GM23248 (cell line): Measurements from ENCODE around the gene SYNGR1.

Experiments used
- EZH2 ChIP-seq: fragments of 200-600 bp; sonication (generic); IDR thresholded peaks from 2 replicates; pipeline ENCODE4 v1.6.1; 2018; ENCODE audit warnings: antibody characterized with exemption, mild to moderate bottlenecking; ENCODE audit not compliant: insufficient read depth, poor library complexity, severe bottlenecking
- EZH2phosphoT487 ChIP-seq: fragments of 200-600 bp; sonication (generic); IDR thresholded peaks from 2 replicates; pipeline ENCODE4 v1.6.1; 2018; ENCODE audit warnings: antibody characterized with exemption, moderate library complexity, mild to moderate bottlenecking, low read depth; ENCODE audit not compliant: insufficient read depth

DNA sequence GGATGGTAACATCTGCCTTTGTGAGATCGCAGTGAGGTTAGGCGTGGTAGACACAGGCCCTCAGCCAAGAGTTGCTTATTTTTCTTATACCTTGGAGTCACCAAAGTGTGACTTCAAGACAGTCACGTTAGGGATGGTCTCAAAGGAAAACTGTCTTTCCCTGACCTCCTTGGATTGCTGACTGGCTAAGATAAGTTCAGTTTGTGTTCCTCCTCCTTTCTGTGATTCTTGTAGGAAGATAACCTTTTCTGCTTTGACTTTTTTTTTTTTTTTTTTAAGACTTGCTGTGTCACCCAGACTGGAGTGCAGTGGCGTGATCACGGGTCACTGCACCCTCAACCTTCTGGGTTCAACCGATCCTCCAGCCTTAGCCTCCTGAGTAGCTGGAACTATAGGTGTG is 72.9 kb downstream of the SYNGR1 start:
- TF ChIP-seq EZH2phosphoT487 (no peak), EZH2 (no peak)
